Upper lobe of left lung (tissue), 6 donors: ENCODE data around the gene UBXN2A. TPM values are rescaled to one million over a fixed set of nuclear protein-coding genes. Genes with fewer than 3 reads are reported as not detected.

Experiments
- ATAC-seq, 2 donors: fragments of 200-7000 bp; cut with Tn5 transposase; one replicate each; pipeline ENCODE4 v1.9.1; 2022; ENCODE audit warnings: mild to moderate bottlenecking in 2 of 2, moderate library complexity in 2 of 2; ENCODE audit not compliant: low FRiP score in 2 of 2
- DNase-seq, 2 donors: peaks; one replicate each; pipeline ENCODE4 v3.0.0-alpha.2; 2019 to 2020
- H3K27ac ChIP-seq, 4 donors: fragments of 200-600 bp; sonication (generic); one replicate each; pipeline ENCODE4 v1.5.1; 2016 to 2019
- H3K27me3 ChIP-seq, 4 donors: fragments of 200-600 bp; sonication (generic); one replicate each; pipeline ENCODE4 v1.5.1; 2017 to 2019
- H3K36me3 ChIP-seq, 4 donors: fragments of 200-600 bp; sonication (generic); one replicate each; pipeline ENCODE4 v1.5.1; 2016 to 2019
- H3K4me1 ChIP-seq, 4 donors: fragments of 200-600 bp; sonication (generic); one replicate each; pipeline ENCODE4 v1.5.1; 2018 to 2019
- H3K4me3 ChIP-seq, 4 donors: fragments of 200-600 bp; sonication (generic); one replicate each; pipeline ENCODE4 v1.5.1; 2017 to 2019; ENCODE audit warnings: mild to moderate bottlenecking in 2 of 4, moderate library complexity in 1 of 4
- H3K9me3 ChIP-seq, 4 donors: fragments of 200-600 bp; sonication (generic); one replicate each; pipeline ENCODE4 v1.5.1; 2018 to 2019
- CTCF ChIP-seq, 6 experiments: fragments of 450-650 bp in 4 of 6; fragments of 200-600 bp in 2 of 6; sonication (generic) in 2 of 6; IDR thresholded peaks; one replicate each; pipeline ENCODE4 v1.5.1; 2016 to 2019; ENCODE audit warnings: antibody characterized with exemption in 6 of 6
- EP300 ChIP-seq, 4 donors: sonication (generic); formaldehyde crosslinking; IDR thresholded peaks; one replicate each; pipeline ENCODE4 v1.5.1; 2017; ENCODE audit warnings: antibody characterized with exemption in 4 of 4, control low read depth in 2 of 4
- POLR2A ChIP-seq, 4 donors: fragments of 450-650 bp; IDR thresholded peaks; one replicate each; pipeline ENCODE4 v1.5.1; 2016 to 2017; ENCODE audit warnings: antibody characterized with exemption in 4 of 4, mild to moderate bottlenecking in 2 of 4
- POLR2AphosphoS5 ChIP-seq, 2 donors: sonication (generic); formaldehyde crosslinking; IDR thresholded peaks; one replicate each; pipeline ENCODE4 v1.5.1; 2017; ENCODE audit warnings: antibody characterized with exemption in 2 of 2
- WGBS, 2 donors: methylation state at CpG; one replicate each; pipeline ENCODE4 v1.1.5; 2017 to 2018; 5-methylcytosine and 5-hydroxymethylcytosine counted together
- total RNA-seq, 6 donors: library from RNA; depleted of rRNA in 4 of 6; stranded (reverse); fragments of >200 nt in 4 of 6; gene quantifications; one replicate each; pipeline versions ENCODE4 v1.1.0 to v1.2.1, GENCODE V29; 2016 to 2021
- donor health status: DM: no; HTN: no; CAD: no; lungs with moderate emphysema.
- donor health status: DM: no; HTN: yes; CAD: no; lungs with severe emphysema.

UBXN2A gene
- total RNA-seq, 6 donors from 2014 or later, result 6.3 to 16.8 (median 10.5) TPM

GRCh38 chr2:24018241-24018640, 78.0 kb downstream of the UBXN2A start:
- TF ChIP-seq POLR2AphosphoS5 (IDR thresholded peaks at IDR 0.05) (no peak), CTCF (IDR thresholded peaks at IDR 0.05) (no peak), POLR2A (IDR thresholded peaks at IDR 0.05) (no peak), EP300 (IDR thresholded peaks at IDR 0.05) (no peak)
- ATAC-seq, result no peak
- Histone ChIP-seq H3K9me3 (no peaks in the 10 kb centered on the region), H3K4me3 (no peak overlapping the region), H3K27me3 (no peaks in the 10 kb centered on the region), H3K4me1 (no peaks in the 10 kb centered on the region), H3K36me3 (peaks cover 0 to 9% (median 6%) of the 10 kb centered on the region in 4 donors), H3K27ac (no peak overlapping the region)
- 83 to 89% methylated on average over 9 of the region's 9 CpGs for WGBS, 2 donors
- no peak for DNase-seq

- H3K27ac ChIP-seq, result no peak overlapping the region
- no peak for TF ChIP-seq CTCF (IDR thresholded peaks at IDR 0.05)
- 87 to 91% methylated on average over 5 of the region's 5 CpGs for WGBS, 2 donors
- DNase-seq, result no peak
- ATAC-seq, result no peak
- H3K36me3 ChIP-seq, result peaks cover 0 to 18% (median 10%) of the 10 kb centered on the region in 4 donors
- no peaks in the 10 kb centered on the region for H3K27me3 ChIP-seq
- no peak overlapping the region for H3K4me3 ChIP-seq
- no peaks in the 10 kb centered on the region for H3K4me1 ChIP-seq
- no peaks in the 10 kb centered on the region for H3K9me3 ChIP-seq
Observed at GRCh38 chr2:24019729-24020128, 79.5 kb downstream of the UBXN2A start.

- DNase-seq (no peak), ATAC-seq (no peak)
- H3K4me3 ChIP-seq, result no peak overlapping the region
- no peaks in the 10 kb centered on the region for H3K27me3 ChIP-seq
- 76 to 87% methylated on average over 3 to 4 of the region's 4 CpGs for WGBS, 2 donors
- TF ChIP-seq POLR2A (IDR thresholded peaks at IDR 0.05) (no peak), CTCF (IDR thresholded peaks at IDR 0.05) (no peak), POLR2AphosphoS5 (IDR thresholded peaks at IDR 0.05) (no peak), EP300 (IDR thresholded peaks at IDR 0.05) (no peak)
- H3K9me3 ChIP-seq, result no peaks in the 10 kb centered on the region
- no peak overlapping the region for H3K27ac ChIP-seq
- no peaks in the 10 kb centered on the region for H3K4me1 ChIP-seq
- peaks cover 0 to 22% (median 12%) of the 10 kb centered on the region in 4 donors for H3K36me3 ChIP-seq
Observed at GRCh38 chr2:24020244-24020643, 80.0 kb downstream of the UBXN2A start.

GRCh38 chr2:24021122-24021998, 81.1 kb downstream of the UBXN2A start:
- no peaks in the 10 kb centered on the region for H3K27me3 ChIP-seq
- 82 to 91% methylated on average over 16 to 18 of the region's 19 CpGs for WGBS, 2 donors
- H3K4me3 ChIP-seq, result no peak overlapping the region
- no peaks in the 10 kb centered on the region for H3K9me3 ChIP-seq
- ATAC-seq (no peak), DNase-seq (no peak)
- peak in 3 of 6 experiments; percentile 7 to 46 (median 46) for TF ChIP-seq CTCF (IDR thresholded peaks at IDR 0.05)
- TF ChIP-seq EP300 (IDR thresholded peaks at IDR 0.05), result no peak
- no peak overlapping the region for H3K27ac ChIP-seq
- no peaks in the 10 kb centered on the region for H3K4me1 ChIP-seq
- peaks cover 0 to 26% (median 12%) of the 10 kb centered on the region in 4 donors for H3K36me3 ChIP-seq
